HG02884 (cell line): ENCODE data around the gene PRDM16.

ENCODE experiments used
- ATAC-seq: cut with Tn5 transposase; IDR thresholded peaks from one replicate; pipeline ENCODE4 v1.9.1; 2021; ENCODE audit warnings: mild to moderate bottlenecking, moderate library complexity; ENCODE audit not compliant: unreplicated experiment

The PRDM16 gene

DNA sequence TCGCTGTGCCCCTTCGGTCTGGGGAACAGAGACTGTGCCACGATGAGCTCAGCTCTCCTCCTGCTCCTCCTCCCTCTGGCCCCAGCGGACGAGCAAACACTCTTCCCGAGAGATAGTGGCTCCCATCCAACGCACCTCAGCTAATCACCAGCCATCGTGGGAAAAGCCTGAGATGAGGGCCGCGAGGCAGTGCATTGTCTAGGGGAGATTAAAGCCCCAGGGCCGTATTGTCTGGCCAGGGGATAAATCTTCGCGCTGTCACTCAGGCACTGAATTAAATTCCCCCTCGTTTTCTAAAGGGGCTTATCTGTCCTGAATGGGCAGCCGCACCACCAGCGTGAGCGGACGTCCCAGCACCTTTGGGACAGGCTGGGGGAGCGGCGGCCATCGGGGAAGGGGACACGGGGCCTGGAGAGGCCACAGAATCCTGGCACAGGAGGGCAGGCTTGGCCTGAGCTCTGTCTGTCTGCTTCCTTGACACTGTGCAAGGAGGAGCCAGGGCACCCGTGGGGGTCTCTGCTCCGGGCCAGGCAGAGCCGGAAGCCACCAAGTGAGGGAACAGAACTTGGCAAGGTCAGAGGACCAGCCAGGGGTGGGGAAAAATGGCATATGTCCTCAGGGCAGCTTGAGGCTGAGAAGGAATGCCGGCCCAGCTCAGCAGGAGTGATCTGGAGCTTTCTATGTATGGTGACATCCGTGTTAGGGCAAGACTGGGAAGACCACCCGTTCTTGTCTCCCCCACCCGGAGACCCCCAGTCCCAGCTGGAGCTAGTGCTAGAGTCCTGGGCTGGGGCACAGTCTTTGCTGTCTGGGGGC is 32.3 kb downstream of the PRDM16 start:
- no peak for ATAC-seq

DNA sequence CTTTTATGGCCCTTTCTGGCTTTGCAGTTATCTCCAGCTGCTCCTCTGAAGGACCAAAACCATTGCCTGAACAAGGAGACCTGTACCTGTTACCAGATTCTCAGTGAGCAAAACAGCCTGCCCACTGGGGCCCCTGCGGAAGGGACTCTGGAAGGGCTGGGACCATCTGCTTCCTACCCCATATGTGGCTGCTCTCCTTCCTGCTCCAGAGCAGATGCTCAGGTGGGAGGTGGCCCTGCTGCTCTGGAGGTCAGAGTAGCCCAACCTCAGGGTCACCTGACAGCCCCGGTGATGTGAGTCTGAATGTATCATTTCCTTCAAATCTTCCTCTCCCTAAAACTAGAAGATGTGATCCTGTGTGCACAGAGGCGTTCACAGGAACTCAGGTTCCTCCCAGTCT is 33.6 kb downstream of the PRDM16 start:
- no peak for ATAC-seq

GRCh38 chr1:3103967-3104677 is 35.1 kb downstream of the PRDM16 start:
- no peak for ATAC-seq

DNA sequence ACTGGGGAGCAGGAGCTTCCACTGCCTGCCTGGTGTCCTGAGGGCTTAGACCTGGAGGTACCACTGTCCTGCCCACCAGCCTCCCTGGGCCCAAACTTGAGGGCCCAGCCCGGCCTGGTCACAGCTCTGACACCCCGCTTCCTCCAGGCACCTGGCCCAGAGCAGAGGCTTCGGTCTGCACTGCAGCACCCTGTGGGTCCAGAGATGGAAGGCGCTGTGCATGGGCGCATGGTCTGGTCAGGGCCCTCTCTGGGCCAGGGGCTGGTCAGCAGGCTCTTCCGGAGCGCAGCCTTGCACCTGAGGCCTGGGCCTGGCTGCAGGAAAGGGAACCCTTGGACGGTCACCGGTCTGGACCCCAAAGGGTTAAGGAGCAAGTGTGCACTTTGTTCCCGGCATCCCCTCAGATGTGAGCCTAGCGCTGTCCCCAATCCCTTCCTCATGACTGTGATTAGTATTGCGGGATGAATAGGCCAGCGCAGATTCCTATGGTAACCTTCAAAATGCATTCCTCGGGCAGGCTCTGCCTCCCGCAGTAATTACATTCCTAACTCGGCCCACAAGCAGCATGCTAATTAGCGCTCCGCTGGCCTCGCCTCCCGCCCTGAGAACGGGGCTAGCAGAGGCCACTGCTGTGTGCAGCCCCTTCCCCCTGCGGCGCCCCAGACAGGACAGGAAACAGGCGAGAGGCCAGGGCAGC is 36.3 kb downstream of the PRDM16 start:
- ATAC-seq: no peak

DNA sequence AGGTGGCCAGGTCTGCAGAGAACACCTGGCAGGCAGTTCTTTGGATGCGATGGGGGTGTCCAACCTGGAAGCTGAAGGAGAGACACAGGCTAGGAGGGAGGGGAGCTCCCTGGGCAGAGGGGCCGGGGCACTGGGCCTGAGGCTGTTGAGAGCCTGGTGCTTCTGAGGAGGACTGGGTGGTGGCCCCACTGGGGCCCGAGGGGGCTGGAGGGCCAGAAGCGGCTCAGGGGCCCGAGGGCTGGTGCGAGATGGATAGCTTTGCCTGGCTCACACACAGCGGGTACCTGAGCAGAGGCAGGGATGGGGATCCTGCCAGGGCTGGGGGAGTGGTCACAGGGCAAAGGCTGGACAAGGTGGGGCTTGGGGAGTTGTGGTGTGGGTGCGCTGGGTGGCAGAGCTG is 37.2 kb downstream of the PRDM16 start:
- ATAC-seq: no peak

GRCh38 chr1:3107201-3107600 is 38.2 kb downstream of the PRDM16 start:
- ATAC-seq: no peak

DNA sequence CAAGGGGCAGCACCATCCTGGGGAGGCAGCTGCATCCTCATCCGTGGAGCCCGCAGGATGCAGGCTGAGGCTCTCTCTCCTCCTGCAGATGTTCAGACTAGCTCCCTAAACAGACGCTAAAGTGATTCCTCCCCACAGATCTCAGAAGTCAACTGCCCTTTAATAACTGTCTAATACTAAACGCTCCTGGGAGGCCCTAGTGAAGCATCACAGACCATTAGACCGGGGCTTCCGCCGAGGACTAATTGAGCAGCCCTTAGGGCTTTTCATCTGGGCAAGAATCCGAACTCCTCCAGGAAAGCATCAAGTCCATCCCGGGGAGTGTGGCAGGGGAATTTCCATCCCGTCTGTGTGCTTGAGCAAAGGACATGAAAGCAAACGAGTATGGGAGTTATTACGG is 40.4 kb downstream of the PRDM16 start:
- ATAC-seq: no peak

- ATAC-seq: no peak
Measured at GRCh38 chr1:3111348-3112021, 42.5 kb downstream of the PRDM16 start.

DNA sequence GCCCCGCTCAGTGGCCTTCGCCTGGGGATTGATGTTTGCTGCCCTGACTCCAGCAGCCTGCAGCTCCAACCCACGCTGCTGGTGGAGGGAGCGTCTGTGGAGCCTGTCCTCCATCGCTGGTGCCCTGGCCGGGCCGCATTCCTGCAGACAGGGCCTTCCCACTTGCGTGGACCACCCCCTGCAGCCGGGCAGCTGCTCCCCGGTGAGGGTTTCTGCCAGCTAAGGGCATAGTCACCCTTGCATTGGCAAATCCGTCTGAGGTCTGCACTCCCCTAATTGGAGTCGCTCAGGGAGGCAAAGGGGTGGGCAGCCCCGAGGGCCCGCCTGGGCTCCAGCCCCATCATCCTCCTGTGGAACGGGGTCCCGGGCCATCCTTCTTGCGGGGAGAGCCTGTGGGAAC is 43.5 kb downstream of the PRDM16 start:
- ATAC-seq: no peak

- ATAC-seq: no peak
Measured at GRCh38 chr1:3113047-3113740, 44.2 kb downstream of the PRDM16 start.

DNA sequence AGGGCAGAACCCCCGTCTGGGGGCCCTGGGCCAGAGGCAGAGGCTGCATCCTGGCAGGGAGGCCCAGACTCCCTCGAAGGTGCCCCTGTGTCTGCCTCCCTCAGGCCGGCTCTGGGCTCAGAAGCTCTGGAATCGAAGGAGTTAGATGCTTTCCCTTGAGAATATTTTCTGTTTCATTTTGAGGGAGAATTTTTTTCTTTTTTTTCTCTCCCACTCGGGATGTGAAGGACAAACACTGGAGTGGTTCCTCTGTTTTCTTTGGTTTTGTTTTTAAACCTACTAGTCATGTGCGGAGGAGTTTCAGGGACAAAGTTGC is 44.7 kb downstream of the PRDM16 start:
- no peak for ATAC-seq

- no peak for ATAC-seq
Measured at GRCh38 chr1:3114131-3114744, 45.2 kb downstream of the PRDM16 start.

DNA sequence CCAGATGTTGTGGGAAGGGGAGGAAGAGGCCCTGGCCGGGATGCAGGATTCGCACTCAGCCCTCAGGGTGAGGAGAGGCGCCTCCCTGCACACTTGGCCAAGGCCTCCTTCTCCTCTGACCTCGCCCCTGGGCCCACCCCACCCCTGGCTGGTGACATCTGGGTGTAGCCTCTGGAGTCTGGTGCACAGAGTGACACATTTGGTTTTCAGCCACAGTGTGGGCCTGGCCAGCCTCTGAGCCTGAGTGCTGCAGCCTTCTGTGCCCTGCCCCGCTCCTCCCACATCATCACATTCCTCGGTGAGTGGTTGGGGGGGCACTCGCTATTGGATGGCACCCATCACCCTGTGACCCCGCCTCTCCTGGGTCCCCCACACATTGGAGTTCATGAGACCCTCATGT is 45.8 kb downstream of the PRDM16 start:
- no peak for ATAC-seq

GRCh38 chr1:3115275-3116149 is 46.5 kb downstream of the PRDM16 start:
- ATAC-seq: no peak

DNA sequence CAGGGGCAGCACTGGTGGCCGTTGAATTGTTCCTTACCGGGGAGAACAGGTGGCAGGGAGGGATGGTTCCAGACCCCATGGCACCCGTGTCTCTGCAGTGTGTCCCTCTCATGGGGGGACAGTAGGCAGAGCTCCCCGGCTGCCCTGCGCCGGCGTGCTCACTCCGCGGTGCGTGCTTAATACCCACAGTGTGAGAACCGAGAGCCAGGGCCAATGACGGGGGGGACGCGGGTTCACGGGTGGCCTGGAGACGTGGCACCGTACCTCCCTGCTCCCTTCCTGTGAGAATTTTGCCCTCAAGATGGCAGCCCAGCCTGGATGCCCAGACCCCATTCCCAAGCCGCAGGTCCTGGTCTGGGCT is 47.1 kb downstream of the PRDM16 start:
- no peak for ATAC-seq

GRCh38 chr1:3116560-3116959 is 47.6 kb downstream of the PRDM16 start:
- ATAC-seq: no peak

GRCh38 chr1:3117879-3118278 is 48.9 kb downstream of the PRDM16 start:
- no peak for ATAC-seq

GRCh38 chr1:3119061-3119460 is 50.1 kb downstream of the PRDM16 start:
- no peak for ATAC-seq

DNA sequence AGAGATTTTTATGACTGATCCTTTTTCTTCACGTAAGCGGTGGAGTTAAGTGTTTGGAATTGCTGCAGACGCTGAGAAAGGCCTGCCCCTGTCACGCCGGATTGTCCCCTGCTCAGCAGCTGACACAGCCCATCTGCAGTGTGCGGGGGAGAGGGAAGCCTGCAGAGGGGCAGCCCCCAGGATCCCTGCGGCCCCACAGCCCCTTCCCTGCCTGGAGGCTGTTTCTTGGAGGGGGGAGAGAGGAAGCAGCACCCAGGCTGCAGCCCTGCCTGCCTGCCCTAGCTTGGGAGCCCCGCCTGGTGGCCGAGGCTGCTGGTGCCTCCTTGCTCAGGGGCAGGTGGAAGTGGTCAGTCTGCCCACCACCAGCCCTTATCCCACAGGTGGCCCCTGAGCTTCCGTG is 50.7 kb downstream of the PRDM16 start:
- ATAC-seq: no peak

DNA sequence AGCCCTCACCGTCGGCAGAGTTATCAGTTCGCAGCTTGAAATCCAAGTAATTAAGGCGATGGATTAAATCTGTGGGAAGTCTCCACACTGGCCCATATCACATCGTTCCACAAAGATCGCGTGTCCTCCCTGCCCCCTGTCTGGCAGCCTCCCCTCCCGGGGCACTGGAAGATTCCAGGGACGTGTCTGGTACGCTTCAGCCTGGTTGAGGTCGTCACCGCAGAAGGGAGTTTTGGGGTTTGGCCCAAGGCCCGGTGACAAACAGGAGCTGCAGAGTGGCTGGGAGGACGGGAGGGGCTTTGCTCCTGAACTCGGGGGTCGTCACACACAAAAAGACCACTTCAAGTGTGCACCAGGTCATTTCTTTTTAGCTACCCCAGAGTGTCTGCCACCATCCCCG is 51.1 kb downstream of the PRDM16 start:
- ATAC-seq: no peak
